HepG2 (cell line): ENCODE results near the gene SHLD1. TPM values are rescaled to one million over a fixed set of nuclear protein-coding genes. Genes with fewer than 3 reads are reported as not detected.

ENCODE experiments used
- ARID2 ChIP-seq: sonication (generic); formaldehyde crosslinking; IDR thresholded peaks from 2 replicates; pipeline ENCODE4 v1.8.1; 2022; ENCODE audit warnings: mild to moderate bottlenecking, missing genetic modification reagents, borderline replicate concordance
- ATF5 ChIP-seq: sonication (generic); formaldehyde crosslinking; IDR thresholded peaks from 2 replicates; pipeline ENCODE4 v1.4.0; 2020; ENCODE audit warnings: mild to moderate bottlenecking, low read depth, missing genetic modification reagents
- EHMT2 ChIP-seq: fragments of 200-600 bp; sonication (generic); IDR thresholded peaks from 2 replicates; pipeline ENCODE4 v1.7.0; 2017; ENCODE audit warnings: antibody characterized with exemption, low read depth, low read length, borderline replicate concordance
- GZF1 ChIP-seq: sonication (generic); formaldehyde crosslinking; IDR thresholded peaks from 2 replicates; pipeline ENCODE4 v1.5.1; 2020; ENCODE audit warnings: mild to moderate bottlenecking, missing genetic modification reagents
- HNF4A ChIP-seq: sonication (generic); formaldehyde crosslinking; IDR thresholded peaks from 2 replicates; pipeline ENCODE4 v1.4.0; 2020; ENCODE audit warnings: missing genetic modification reagents
- HNF4G ChIP-seq, 2 experiments: sonication (generic) in 1 of 2; formaldehyde crosslinking in 1 of 2; IDR thresholded peaks; 2 replicates each; pipeline versions ENCODE4 v1.4.0 to v1.6.1; 2011 to 2020; ENCODE audit warnings: borderline replicate concordance in 2 of 2, low read depth in 2 of 2, mild to moderate bottlenecking in 2 of 2, low read length in 1 of 2, missing genetic modification reagents in 1 of 2, moderate library complexity in 1 of 2
- MATR3 ChIP-seq: sonication (generic); formaldehyde crosslinking; IDR thresholded peaks from 2 replicates; pipeline ENCODE4 v1.4.0; 2020; ENCODE audit warnings: missing genetic modification reagents
- MAZ ChIP-seq, 2 experiments: sonication (generic) in 1 of 2; formaldehyde crosslinking in 1 of 2; IDR thresholded peaks; 2 replicates each; pipeline versions ENCODE4 v1.5.0 to v1.6.1; 2012 to 2020; ENCODE audit warnings: low read depth in 2 of 2, mild to moderate bottlenecking in 2 of 2, borderline replicate concordance in 1 of 2, improper control_type of control experiment in 1 of 2, low read length in 1 of 2, missing genetic modification reagents in 1 of 2, moderate library complexity in 1 of 2
- MIER2 ChIP-seq: IDR thresholded peaks from 2 replicates; pipeline ENCODE4 v1.6.1; 2016; ENCODE audit warnings: missing biosample characterization, missing genetic modification reagents
- NAIF1 ChIP-seq: sonication (generic); formaldehyde crosslinking; IDR thresholded peaks from 2 replicates; pipeline ENCODE4 v1.5.0; 2020; ENCODE audit warnings: mild to moderate bottlenecking, missing genetic modification reagents, borderline replicate concordance
- PPARG ChIP-seq: conservative IDR thresholded peaks from 2 replicates; pipeline ENCODE4 v1.6.1; 2016; ENCODE audit warnings: missing biosample characterization, missing genetic modification reagents
- RAD51 ChIP-seq: fragments of 450-650 bp; IDR thresholded peaks from 2 replicates; pipeline ENCODE4 v1.6.1; 2016; ENCODE audit warnings: borderline replicate concordance
- TBL1XR1 ChIP-seq: fragments of 150-350 bp; IDR thresholded peaks from 2 replicates; pipeline ENCODE4 v1.6.1; 2014; ENCODE audit warnings: borderline replicate concordance, low read length; ENCODE audit not compliant: partially characterized antibody
- TBP ChIP-seq: sonication (generic); formaldehyde crosslinking; IDR thresholded peaks from 2 replicates; pipeline ENCODE4 v1.5.0; 2020; ENCODE audit warnings: missing genetic modification reagents
- THRA ChIP-seq: sonication (generic); formaldehyde crosslinking; IDR thresholded peaks from 2 replicates; pipeline ENCODE4 v1.4.0; 2020; ENCODE audit warnings: missing genetic modification reagents, borderline replicate concordance
- YEATS2 ChIP-seq: sonication (generic); formaldehyde crosslinking; IDR thresholded peaks from 2 replicates; pipeline ENCODE4 v1.4.0; 2020; ENCODE audit warnings: missing genetic modification reagents, borderline replicate concordance
- ZBTB10 ChIP-seq: sonication (generic); formaldehyde crosslinking; IDR thresholded peaks from 2 replicates; pipeline ENCODE4 v1.4.0; 2020; ENCODE audit warnings: missing genetic modification reagents, borderline replicate concordance
- ZBTB21 ChIP-seq: sonication (generic); formaldehyde crosslinking; IDR thresholded peaks from 2 replicates; pipeline ENCODE4 v1.4.0; 2020; ENCODE audit warnings: missing genetic modification reagents
- ZKSCAN5 ChIP-seq: sonication (generic); formaldehyde crosslinking; IDR thresholded peaks from 2 replicates; pipeline ENCODE4 v1.5.1; 2020; ENCODE audit warnings: mild to moderate bottlenecking, missing genetic modification reagents
- ZNF230 ChIP-seq: sonication (generic); formaldehyde crosslinking; IDR thresholded peaks from 2 replicates; pipeline ENCODE4 v1.4.0; 2020; ENCODE audit warnings: mild to moderate bottlenecking, missing genetic modification reagents
- ZNF335 ChIP-seq: sonication (generic); formaldehyde crosslinking; IDR thresholded peaks from 2 replicates; pipeline ENCODE4 v1.4.0; 2020; ENCODE audit warnings: missing genetic modification reagents
- ZNF44 ChIP-seq: sonication (generic); formaldehyde crosslinking; IDR thresholded peaks from 2 replicates; pipeline ENCODE4 v1.5.1; 2020; ENCODE audit warnings: mild to moderate bottlenecking, missing genetic modification reagents
- ZNF451 ChIP-seq: sonication (generic); formaldehyde crosslinking; IDR thresholded peaks from 2 replicates; pipeline ENCODE4 v1.5.0; 2020; ENCODE audit warnings: mild to moderate bottlenecking, missing genetic modification reagents
- ZNF557 ChIP-seq: sonication (generic); formaldehyde crosslinking; IDR thresholded peaks from 2 replicates; pipeline ENCODE4 v1.4.0; 2020; ENCODE audit warnings: missing genetic modification reagents
- ZNF563 ChIP-seq: sonication (generic); formaldehyde crosslinking; IDR thresholded peaks from 2 replicates; pipeline ENCODE4 v1.8.0; 2022; ENCODE audit warnings: mild to moderate bottlenecking, moderate library complexity, missing genetic modification reagents
- ZNF773 ChIP-seq: sonication (generic); formaldehyde crosslinking; IDR thresholded peaks from 2 replicates; pipeline ENCODE4 v1.4.0; 2020; ENCODE audit warnings: missing genetic modification reagents, borderline replicate concordance
- polyA plus RNA-seq, 8 experiments: library from polyadenylated mRNA; depleted of rRNA in 3 of 8; stranded (reverse) in 7 of 8; unstranded in 1 of 8; fragments of >200 nt; fragmentation: Illumina TruSeq in 4 of 8; extraction: Trizol in 4 of 8; gene quantifications; 2 replicates each; pipeline versions ENCODE4 v1.2.1 to v1.2.3, GENCODE V29; 2011 to 2016; ENCODE audit warnings: low read depth in 4 of 8, missing spikeins in 1 of 8, mixed read lengths in 1 of 8; ENCODE audit not compliant: insufficient read depth in 1 of 8
- total RNA-seq, 5 experiments: library from RNA; depleted of rRNA; stranded (reverse); fragments of >200 nt; fragmentation: Illumina TruSeq; extraction: Trizol; gene quantifications; 2 replicates each; pipeline ENCODE4 v1.2.3, GENCODE V29; 2016; ENCODE audit warnings: low read depth in 1 of 5

The SHLD1 gene
- total and polyA plus RNA-seq, 2 of the 13 experiments (the other 11 are each of a cell fraction or from before 2014, with no cell fraction given): 8.9 to 10.0 TPM

- TF ChIP-seq ZBTB10: peak; percentile 23; the same call in 1 of the 2 replicates
- no peak for TF ChIP-seq MAZ (IDR thresholded peaks at IDR 0.05; ENCODE audit: borderline replicate concordance, low read depth, low read length)
- TF ChIP-seq MAZ (CRISPR knock-in tag; IDR thresholded peaks at IDR 0.05; ENCODE audit: low read depth): peak; percentile 69
- TF ChIP-seq ZNF773 (CRISPR knock-in tag): 0 out of 2 replicates have a peak, but pooled peaks have one; percentile 28
- TF ChIP-seq ZNF451 (CRISPR knock-in tag): no peak
- TF ChIP-seq MATR3 (CRISPR knock-in tag): no peak
- TF ChIP-seq RAD51: no peak
- TF ChIP-seq MIER2 (CRISPR knock-in tag): peak; percentile 72
- TF ChIP-seq NAIF1: no peak; the same call in 1 of the 2 replicates
- 0 out of 2 replicates have a peak, but pooled peaks have one; percentile 68 for TF ChIP-seq ZNF230 (CRISPR knock-in tag)
- no peak for TF ChIP-seq ARID2 (CRISPR knock-in tag)
- peak; percentile 80 for TF ChIP-seq ZNF335
- TF ChIP-seq YEATS2 (CRISPR knock-in tag): peak; percentile 78; the same call in 1 of the 2 replicates
- TF ChIP-seq ZNF44 (CRISPR knock-in tag): no peak
- TF ChIP-seq ZNF557 (CRISPR knock-in tag): 0 out of 2 replicates have a peak, but pooled peaks have one; percentile 43
- no peak for TF ChIP-seq TBL1XR1
- TF ChIP-seq ZNF563 (CRISPR knock-in tag): peak; percentile 53; the same call in 1 of the 2 replicates
- TF ChIP-seq HNF4A (CRISPR knock-in tag): peak; percentile 89
- TF ChIP-seq ATF5 (CRISPR knock-in tag): peak; percentile 89; the same call in 1 of the 2 replicates
- TF ChIP-seq PPARG (CRISPR knock-in tag): peak; percentile 77; the same call in 1 of the 2 replicates
- peak; percentile 65; the same call in 1 of the 2 replicates for TF ChIP-seq HNF4G (IDR thresholded peaks at IDR 0.05; ENCODE audit: borderline replicate concordance, low read depth, low read length)
- TF ChIP-seq HNF4G (CRISPR knock-in tag; IDR thresholded peaks at IDR 0.05; ENCODE audit: borderline replicate concordance, low read depth): peak; percentile 87
- no peak for TF ChIP-seq GZF1 (CRISPR knock-in tag)
- peak; percentile 74 for TF ChIP-seq THRA (CRISPR knock-in tag)
- TF ChIP-seq ZKSCAN5 (CRISPR knock-in tag): no peak
- no peak; the same call in 1 of the 2 replicates for TF ChIP-seq EHMT2
- TF ChIP-seq TBP (CRISPR knock-in tag): 0 out of 2 replicates have a peak, but pooled peaks have one; percentile 71
- TF ChIP-seq ZBTB21 (CRISPR knock-in tag): no peak
Measured at GRCh38 chr20:5821627-5822215, 71.5 kb downstream of the SHLD1 start (continued).
